Fibroblast of skin of right quadriceps (primary cell): ENCODE measurements around the gene ODF4.
"Not testable (repeated sequence)": the region's sequence is repeated elsewhere in the genome, so short reads cannot be mapped to it uniquely, and the experiment has no call there.

ENCODE experiments used
- DNase-seq: peaks from one replicate; pipeline ENCODE4 v3.0.0-alpha.2; 2013

ODF4 gene

GRCh38 chr17:8326511-8327302, 12.9 kb upstream of the ODF4 start:
- DNase-seq = peak; percentile 15

DNA sequence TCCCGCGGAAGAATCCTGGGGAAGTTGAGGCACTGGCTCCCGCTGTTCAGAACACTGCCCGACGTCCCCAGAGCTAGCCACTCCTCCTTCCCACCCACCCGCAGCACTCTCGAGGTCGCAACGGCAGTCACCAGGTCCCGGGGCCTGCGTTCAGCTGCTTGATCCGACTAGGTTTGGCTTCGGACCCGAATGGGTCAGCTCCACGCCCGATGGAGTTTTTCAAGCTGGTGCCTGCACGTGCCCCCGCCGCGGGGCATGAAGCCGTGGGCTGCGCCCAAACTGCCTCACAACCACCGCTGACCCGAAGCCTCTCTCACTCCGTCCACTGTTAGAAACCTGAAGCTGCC, 12.4 kb upstream of the ODF4 start:
- DNase-seq = no peak

- no peak for DNase-seq
These were observed 7.5 kb upstream of the ODF4 start for GRCh38 chr17:8332128-8332527.

DNA sequence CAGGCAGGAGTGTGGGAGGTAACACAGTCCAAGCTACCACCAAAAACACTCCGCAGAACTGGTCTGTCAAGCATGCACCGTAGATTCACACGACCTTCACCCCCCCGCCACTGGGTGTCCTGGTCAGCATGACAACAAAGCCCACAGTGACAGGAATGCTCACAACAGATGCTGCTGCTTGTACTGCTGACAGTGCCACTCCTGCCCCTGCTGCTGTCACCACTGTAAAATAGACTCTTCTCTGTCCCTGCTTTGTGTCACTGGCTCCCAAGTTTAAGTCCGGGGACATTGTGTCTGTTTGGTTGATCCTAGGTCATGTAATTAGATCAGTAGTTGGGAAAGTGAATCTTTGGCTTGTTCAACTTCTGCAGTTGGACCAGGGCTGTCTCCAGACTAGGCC, 7.0 kb upstream of the ODF4 start:
- DNase-seq = no peak

DNA sequence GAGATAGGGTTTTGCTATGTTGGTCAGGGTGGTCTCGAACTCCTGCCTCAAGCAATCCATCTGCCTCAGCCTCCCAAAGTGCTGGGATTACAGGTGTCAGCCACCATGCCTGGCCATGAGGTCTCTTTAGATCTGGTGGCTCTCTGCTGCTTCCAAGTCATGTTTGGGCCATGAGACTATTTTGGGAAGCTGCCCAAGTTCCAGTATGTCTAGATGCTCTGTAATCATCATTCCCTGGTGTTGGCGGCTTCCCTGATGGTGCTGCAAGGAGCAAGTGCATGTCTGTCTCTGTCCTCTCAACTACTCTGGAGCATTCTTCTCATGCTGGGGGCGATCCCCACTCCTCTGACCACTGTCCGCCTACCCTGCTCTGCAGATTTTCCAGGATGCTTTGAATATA, 6.4 kb upstream of the ODF4 start:
- DNase-seq = no peak

- DNase-seq = no peak
These were observed 1.6 kb upstream of the ODF4 start for GRCh38 chr17:8337802-8338752.

DNA sequence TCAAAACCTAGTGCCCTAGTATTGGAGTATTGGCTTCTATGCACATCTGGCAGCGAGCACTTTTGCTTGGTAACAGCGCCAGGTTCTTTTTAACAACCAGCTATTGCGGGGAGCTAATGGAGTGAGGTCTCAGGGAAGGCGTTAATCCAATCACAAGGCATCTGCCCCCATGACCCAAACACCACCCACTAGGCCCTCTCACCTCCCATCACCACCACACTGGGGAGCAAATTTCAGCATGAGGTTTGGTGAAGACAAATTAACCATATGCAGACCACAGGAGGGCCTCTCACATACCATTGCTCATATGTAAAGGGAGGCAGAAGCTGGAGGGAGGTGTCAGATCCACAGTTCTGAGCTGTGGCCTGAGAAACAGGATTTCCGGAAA, 893 bp upstream of the ODF4 start:
- DNase-seq = peak; percentile 15

GRCh38 chr17:8341456-8341855, 1.8 kb downstream of the ODF4 start:
- peak; percentile 29 for DNase-seq

GRCh38 chr17:8345052-8345690, 5.5 kb downstream of the ODF4 start:
- no peak for DNase-seq

DNA sequence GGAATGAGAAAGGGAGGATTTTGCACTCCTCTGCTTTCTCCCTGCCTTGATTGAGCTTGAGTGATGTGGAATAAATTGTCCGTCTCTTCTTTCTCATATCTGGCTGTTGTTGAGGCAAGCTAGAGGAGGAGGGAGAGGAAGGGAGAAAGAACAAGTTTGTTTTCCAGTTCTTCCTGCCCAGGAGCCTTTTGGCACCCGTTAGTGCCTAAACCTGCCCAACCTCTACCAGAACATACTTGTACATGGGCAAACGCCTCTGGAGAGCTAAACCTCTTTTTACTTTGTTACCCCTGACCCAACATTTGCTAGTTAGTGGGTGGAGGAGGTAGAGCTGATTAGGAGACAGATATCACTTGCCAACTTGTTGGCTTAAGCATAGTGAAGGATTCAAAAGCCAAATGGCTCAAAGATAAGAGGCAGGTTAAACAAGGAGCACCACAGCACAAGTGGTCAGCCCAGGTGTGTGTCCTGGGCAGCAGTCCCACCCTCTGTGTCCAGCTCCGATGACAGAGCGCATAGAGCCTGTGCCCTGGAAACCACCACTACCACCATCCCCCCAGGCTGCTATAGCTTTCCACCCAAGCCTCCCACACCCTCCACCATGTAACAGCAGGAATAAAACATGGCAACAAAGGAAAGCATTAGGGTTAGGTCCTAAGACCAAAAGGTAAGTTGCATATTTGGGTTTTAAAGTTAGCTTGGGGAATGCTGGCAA, 6.5 kb downstream of the ODF4 start:
- no peak for DNase-seq

- DNase-seq = not testable (repeated sequence)
These were observed 7.4 kb downstream of the ODF4 start for GRCh38 chr17:8347001-8347400.

- DNase-seq = no peak
These were observed 10.7 kb downstream of the ODF4 start for GRCh38 chr17:8350339-8350738.

GRCh38 chr17:8353736-8354135, 14.1 kb downstream of the ODF4 start:
- no peak for DNase-seq

DNA sequence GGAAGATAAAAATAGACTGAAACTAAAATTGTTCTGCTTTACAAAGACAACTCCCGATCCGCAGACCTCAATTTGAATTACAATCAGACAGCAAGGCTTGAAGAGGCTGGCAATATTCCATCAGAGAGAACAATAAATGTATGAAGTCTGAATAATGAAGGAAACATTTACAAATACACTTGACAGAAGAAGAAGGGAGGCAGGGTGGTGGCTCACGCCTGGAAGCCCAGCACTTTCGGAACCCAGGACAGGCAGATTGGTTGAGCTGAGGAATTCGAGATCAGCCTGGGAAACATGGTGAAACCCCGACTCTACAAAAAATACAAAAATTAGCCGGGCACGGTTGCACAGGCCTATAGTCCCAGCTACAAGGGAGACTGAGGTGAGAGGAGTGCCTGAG, 14.6 kb downstream of the ODF4 start:
- no peak for DNase-seq

GRCh38 chr17:8357910-8358309, 18.3 kb downstream of the ODF4 start:
- DNase-seq = no peak

DNA sequence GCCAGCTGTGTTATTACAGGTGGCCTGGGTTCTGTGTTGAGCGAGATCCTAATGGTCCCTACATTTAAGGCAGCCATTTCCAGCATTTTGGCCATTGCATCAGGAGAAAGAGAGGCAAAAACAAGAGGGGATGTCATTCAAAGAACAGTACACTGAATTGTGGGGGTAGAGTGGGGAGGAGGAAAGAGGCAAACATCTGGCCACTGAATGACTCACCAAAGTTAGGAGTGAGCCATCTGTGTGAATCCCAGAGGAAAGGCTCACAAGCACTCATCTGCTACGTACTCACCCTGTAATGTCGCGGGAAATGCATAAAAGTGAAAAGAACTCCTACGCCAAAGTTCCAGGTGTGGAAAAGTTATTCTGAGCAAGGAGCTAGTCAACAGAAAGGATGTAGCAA, 20.1 kb downstream of the ODF4 start:
- peak; percentile 84 for DNase-seq

DNA sequence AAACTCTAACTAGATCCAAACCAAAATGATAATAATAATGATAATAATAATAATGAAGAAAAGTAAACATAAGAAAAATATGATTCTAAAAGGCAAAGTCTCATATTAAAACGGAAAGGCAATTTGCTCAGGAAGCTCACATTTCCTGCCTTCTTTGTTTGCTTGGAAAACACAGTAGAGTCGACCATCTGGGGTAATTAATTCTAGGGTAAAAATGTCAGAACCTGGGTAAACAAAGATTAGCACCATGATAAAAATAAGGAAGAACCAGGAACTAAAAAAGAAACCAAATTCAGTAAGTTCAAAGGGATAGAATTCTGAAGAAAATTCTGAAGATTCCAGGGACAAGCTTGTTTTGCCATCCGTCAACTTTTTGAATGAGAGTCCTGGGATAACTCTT, 20.6 kb downstream of the ODF4 start:
- no peak for DNase-seq

DNA sequence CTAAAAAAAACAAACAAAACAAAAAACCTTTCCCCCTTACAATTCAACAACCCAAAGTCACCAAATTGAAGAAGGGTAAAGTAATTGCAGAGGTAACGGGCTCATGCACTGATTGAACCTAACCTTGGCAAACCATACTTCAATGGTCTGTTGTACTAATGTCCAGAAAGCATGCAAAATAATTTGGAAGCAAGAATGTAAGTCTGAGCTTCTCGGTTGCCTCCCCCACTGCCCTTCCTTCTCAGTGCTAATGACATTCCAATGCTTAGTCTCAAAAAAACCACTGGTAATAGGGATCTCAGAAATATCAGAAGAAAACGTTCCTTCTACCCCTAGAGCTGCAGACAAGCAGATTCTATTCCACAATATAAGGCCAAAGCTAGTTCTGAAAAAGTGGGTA, 21.1 kb downstream of the ODF4 start:
- DNase-seq = no peak

- DNase-seq = no peak
These were observed 23.2 kb downstream of the ODF4 start for GRCh38 chr17:8362651-8363332.

DNA sequence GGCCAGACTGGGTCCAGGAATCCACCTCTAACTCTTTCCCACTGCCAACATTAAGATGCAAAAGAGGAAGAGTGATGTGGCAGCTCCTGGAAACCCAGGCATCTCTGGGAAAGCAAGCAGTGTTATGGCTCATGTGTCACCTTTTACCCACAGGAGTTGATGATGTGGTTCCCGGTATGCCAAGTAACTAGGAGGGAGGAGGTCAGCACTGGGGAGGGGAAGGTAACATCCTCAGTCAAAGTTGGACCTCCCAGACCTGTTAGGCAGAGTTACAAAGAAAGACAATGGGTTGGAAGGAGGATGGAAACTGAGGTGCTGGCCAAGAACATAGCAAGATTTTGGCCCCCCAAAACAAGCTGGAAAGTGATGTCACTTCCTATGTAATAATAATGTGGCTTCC, 25.5 kb downstream of the ODF4 start:
- peak; percentile 28 for DNase-seq

DNA sequence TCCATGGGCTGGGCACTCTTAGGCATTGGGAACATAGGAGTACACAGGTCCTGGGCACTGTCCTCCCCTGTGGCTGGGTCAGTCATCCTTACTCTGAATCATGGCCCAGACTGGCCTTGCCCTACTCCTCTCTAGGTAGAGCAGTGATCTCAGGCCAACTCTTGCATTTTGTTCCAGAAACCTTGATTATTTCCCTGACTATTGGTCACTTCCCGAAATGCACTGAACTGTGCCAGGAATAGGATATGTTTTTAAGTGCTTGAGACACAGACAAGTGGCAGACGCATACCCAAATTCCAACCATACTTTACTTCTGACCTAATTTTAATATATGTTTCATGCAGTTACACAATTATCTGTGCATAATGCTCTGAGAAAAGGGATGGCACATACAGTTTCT, 26.6 kb downstream of the ODF4 start:
- DNase-seq = peak; percentile 78

GRCh38 chr17:8368193-8368592, 28.6 kb downstream of the ODF4 start:
- no peak for DNase-seq
